K562 (cell line): ENCODE data around the gene ZNF346. TPM values are rescaled to one million over a fixed set of nuclear protein-coding genes. Genes with fewer than 3 reads are reported as not detected.

Experiments
- BDP1 ChIP-seq: IDR thresholded peaks from 3 replicates; pipeline ENCODE4 v1.6.1; 2011; ENCODE audit not compliant: insufficient read length, insufficient read depth
- DNMT1 ChIP-seq: fragments of 450-650 bp; IDR thresholded peaks from 2 replicates; pipeline ENCODE4 v1.6.1; 2016; ENCODE audit warnings: antibody characterized with exemption, mild to moderate bottlenecking
- GTF2E2 ChIP-seq: fragments of 200-800 bp; sonication (Bioruptor generic); IDR thresholded peaks from 2 replicates; pipeline ENCODE4 v1.6.1; 2016; ENCODE audit warnings: missing genetic modification characterization, missing compliant biosample characterization
- HEY1 ChIP-seq: fragments of 250-450 bp; sonication (Bioruptor Pico); IDR thresholded peaks from 2 replicates; pipeline ENCODE4 v1.5.0; 2020; ENCODE audit warnings: mild to moderate bottlenecking, moderate library complexity, borderline replicate concordance
- KAT8 ChIP-seq: fragments of 450-650 bp; IDR thresholded peaks from 2 replicates; pipeline ENCODE4 v1.6.1; 2016; ENCODE audit warnings: low read depth, mild to moderate bottlenecking
- KLF1 ChIP-seq: fragments of 450-650 bp; IDR thresholded peaks from 2 replicates; pipeline ENCODE4 v1.6.1; 2016; ENCODE audit warnings: missing genetic modification characterization, missing compliant biosample characterization
- MCM2 ChIP-seq: fragments of 450-650 bp; IDR thresholded peaks from 2 replicates; pipeline ENCODE4 v1.6.1; 2017; ENCODE audit warnings: low read depth, mild to moderate bottlenecking
- NFYB ChIP-seq: IDR thresholded peaks from 2 replicates; pipeline ENCODE4 v1.6.1; 2011; ENCODE audit warnings: mild to moderate bottlenecking, moderate library complexity; ENCODE audit not compliant: insufficient read length; ENCODE audit errors: extremely low read depth
- PHB2 ChIP-seq: fragments of 450-650 bp; IDR thresholded peaks from 2 replicates; pipeline ENCODE4 v1.6.1; 2017; ENCODE audit warnings: low read depth
- PHF8 ChIP-seq: fragments of 200-600 bp; sonication (generic); IDR thresholded peaks from 2 replicates; pipeline ENCODE4 v1.6.1; 2012; ENCODE audit warnings: mixed run types, mild to moderate bottlenecking, inconsistent platforms, low read length, moderate library complexity, borderline replicate concordance
- RFX7 ChIP-seq: fragments of 250-450 bp; sonication (Bioruptor Pico); IDR thresholded peaks from 2 replicates; pipeline ENCODE4 v1.5.1; 2021; ENCODE audit warnings: mild to moderate bottlenecking
- SP2 ChIP-seq: IDR thresholded peaks from 2 replicates; pipeline ENCODE4 v1.6.1; 2011; ENCODE audit warnings: mild to moderate bottlenecking, low read depth, low read length, moderate library complexity; ENCODE audit not compliant: poor library complexity, severe bottlenecking; ENCODE audit errors: extremely low read depth
- SRSF9 ChIP-seq: fragments of 200-400 bp; formaldehyde crosslinking; IDR thresholded peaks from 2 replicates; pipeline ENCODE4 v1.6.1; 2017; ENCODE audit warnings: low read depth, low read length, borderline replicate concordance
- TAF15 ChIP-seq: fragments of 200-400 bp; formaldehyde crosslinking; IDR thresholded peaks from 2 replicates; pipeline ENCODE4 v1.6.1; 2017; ENCODE audit warnings: mild to moderate bottlenecking, low read depth, low read length, moderate library complexity
- U2AF2 ChIP-seq: fragments of 200-400 bp; formaldehyde crosslinking; optimal IDR thresholded peaks from 2 replicates; pipeline ENCODE3; 2017; ENCODE audit warnings: low read depth, mild to moderate bottlenecking, low read length
- polyA plus RNA-seq, 8 experiments: library from polyadenylated mRNA; depleted of rRNA in 4 of 8; stranded (reverse) in 5 of 8; unstranded in 3 of 8; fragments of >200 nt; fragmentation: Nextera tagmentation in 2 of 8; fragmentation: Illumina TruSeq in 1 of 8; extraction: Ambion mirVana in 2 of 8; extraction: Trizol in 1 of 8; gene quantifications; 2 replicates each; pipeline versions ENCODE4 v1.2.1 to v1.2.3, GENCODE V29; 2011 to 2014; ENCODE audit warnings: inconsistent platforms in 1 of 8, missing spikeins in 1 of 8
- total RNA-seq, 7 experiments: library from RNA; depleted of rRNA in 6 of 7; stranded (reverse); fragments of >200 nt in 6 of 7; fragmentation: Illumina TruSeq in 2 of 7; extraction: Trizol in 2 of 7; gene quantifications; 2 replicates each; pipeline versions ENCODE4 v1.2.1 to v1.2.3, GENCODE V29; 2011 to 2021; ENCODE audit warnings: low replicate concordance in 1 of 7
- TF ChIP-seq, protein P1 (sequence below): fragments of 150-350 bp; conservative IDR thresholded peaks from 2 replicates; pipeline ENCODE4 v1.6.1; 2014; ENCODE audit warnings: low read length
- TF ChIP-seq, protein P2 (sequence below): fragments of 450-650 bp; IDR thresholded peaks from 2 replicates; pipeline ENCODE4 v1.6.1; 2017; ENCODE audit warnings: antibody characterized with exemption, mild to moderate bottlenecking
- TF ChIP-seq, protein P3 (sequence below): fragments of 250-450 bp; sonication (Bioruptor Pico); IDR thresholded peaks from 2 replicates; pipeline ENCODE4 v1.4.0; 2020; ENCODE audit warnings: mild to moderate bottlenecking
- TF ChIP-seq, protein P4 (sequence below): fragments of 450-650 bp; IDR thresholded peaks from one replicate; pipeline ENCODE4 v1.6.1; 2018; ENCODE audit warnings: mild to moderate bottlenecking, moderate library complexity; ENCODE audit not compliant: partially characterized antibody

ZNF346 gene
- total and polyA plus RNA-seq, 9 of the 15 experiments (the other 6 are each of a cell fraction or from before 2014, with no cell fraction given), result 5.0 to 25.1 (median 20.1) TPM

GRCh38 chr5:176994460-176995121, 27.9 kb upstream of the ZNF346 start (continued):
- TF ChIP-seq NFYB, result no peak
- TF ChIP-seq RFX7 (CRISPR knock-in tag), result no peak
- TF ChIP-seq MCM2, result no peak
- TF ChIP-seq, protein P1, sequence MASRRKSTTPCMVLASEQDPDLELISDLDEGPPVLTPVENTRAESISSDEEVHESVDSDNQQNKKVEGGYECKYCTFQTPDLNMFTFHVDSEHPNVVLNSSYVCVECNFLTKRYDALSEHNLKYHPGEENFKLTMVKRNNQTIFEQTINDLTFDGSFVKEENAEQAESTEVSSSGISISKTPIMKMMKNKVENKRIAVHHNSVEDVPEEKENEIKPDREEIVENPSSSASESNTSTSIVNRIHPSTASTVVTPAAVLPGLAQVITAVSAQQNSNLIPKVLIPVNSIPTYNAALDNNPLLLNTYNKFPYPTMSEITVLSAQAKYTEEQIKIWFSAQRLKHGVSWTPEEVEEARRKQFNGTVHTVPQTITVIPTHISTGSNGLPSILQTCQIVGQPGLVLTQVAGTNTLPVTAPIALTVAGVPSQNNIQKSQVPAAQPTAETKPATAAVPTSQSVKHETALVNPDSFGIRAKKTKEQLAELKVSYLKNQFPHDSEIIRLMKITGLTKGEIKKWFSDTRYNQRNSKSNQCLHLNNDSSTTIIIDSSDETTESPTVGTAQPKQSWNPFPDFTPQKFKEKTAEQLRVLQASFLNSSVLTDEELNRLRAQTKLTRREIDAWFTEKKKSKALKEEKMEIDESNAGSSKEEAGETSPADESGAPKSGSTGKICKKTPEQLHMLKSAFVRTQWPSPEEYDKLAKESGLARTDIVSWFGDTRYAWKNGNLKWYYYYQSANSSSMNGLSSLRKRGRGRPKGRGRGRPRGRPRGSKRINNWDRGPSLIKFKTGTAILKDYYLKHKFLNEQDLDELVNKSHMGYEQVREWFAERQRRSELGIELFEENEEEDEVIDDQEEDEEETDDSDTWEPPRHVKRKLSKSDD, result no peak
- peak; percentile 53 for TF ChIP-seq GTF2E2 (tag)
- no peak for TF ChIP-seq U2AF2
- peak; percentile 31; the same call in 1 of the 2 replicates for TF ChIP-seq KLF1 (tag)
- TF ChIP-seq, protein P2, sequence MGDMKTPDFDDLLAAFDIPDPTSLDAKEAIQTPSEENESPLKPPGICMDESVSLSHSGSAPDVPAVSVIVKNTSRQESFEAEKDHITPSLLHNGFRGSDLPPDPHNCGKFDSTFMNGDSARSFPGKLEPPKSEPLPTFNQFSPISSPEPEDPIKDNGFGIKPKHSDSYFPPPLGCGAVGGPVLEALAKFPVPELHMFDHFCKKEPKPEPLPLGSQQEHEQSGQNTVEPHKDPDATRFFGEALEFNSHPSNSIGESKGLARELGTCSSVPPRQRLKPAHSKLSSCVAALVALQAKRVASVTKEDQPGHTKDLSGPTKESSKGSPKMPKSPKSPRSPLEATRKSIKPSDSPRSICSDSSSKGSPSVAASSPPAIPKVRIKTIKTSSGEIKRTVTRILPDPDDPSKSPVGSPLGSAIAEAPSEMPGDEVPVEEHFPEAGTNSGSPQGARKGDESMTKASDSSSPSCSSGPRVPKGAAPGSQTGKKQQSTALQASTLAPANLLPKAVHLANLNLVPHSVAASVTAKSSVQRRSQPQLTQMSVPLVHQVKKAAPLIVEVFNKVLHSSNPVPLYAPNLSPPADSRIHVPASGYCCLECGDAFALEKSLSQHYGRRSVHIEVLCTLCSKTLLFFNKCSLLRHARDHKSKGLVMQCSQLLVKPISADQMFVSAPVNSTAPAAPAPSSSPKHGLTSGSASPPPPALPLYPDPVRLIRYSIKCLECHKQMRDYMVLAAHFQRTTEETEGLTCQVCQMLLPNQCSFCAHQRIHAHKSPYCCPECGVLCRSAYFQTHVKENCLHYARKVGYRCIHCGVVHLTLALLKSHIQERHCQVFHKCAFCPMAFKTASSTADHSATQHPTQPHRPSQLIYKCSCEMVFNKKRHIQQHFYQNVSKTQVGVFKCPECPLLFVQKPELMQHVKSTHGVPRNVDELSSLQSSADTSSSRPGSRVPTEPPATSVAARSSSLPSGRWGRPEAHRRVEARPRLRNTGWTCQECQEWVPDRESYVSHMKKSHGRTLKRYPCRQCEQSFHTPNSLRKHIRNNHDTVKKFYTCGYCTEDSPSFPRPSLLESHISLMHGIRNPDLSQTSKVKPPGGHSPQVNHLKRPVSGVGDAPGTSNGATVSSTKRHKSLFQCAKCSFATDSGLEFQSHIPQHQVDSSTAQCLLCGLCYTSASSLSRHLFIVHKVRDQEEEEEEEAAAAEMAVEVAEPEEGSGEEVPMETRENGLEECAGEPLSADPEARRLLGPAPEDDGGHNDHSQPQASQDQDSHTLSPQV, result no peak; the same call in 1 of the 2 replicates
- no peak for TF ChIP-seq DNMT1
- TF ChIP-seq KAT8, result no peak
- peak; percentile 89; the same call in 1 of the 2 replicates for TF ChIP-seq HEY1 (CRISPR knock-in tag)
- TF ChIP-seq, protein P3, sequence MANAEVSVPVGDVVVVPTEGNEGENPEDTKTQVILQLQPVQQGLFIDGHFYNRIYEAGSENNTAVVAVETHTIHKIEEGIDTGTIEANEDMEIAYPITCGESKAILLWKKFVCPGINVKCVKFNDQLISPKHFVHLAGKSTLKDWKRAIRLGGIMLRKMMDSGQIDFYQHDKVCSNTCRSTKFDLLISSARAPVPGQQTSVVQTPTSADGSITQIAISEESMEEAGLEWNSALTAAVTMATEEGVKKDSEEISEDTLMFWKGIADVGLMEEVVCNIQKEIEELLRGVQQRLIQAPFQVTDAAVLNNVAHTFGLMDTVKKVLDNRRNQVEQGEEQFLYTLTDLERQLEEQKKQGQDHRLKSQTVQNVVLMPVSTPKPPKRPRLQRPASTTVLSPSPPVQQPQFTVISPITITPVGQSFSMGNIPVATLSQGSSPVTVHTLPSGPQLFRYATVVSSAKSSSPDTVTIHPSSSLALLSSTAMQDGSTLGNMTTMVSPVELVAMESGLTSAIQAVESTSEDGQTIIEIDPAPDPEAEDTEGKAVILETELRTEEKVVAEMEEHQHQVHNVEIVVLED (CRISPR knock-in tag), result peak; percentile 24; the same call in 1 of the 2 replicates
- TF ChIP-seq PHB2, result peak; percentile 93
- TF ChIP-seq BDP1, result no peak
- no peak for TF ChIP-seq PHF8
- TF ChIP-seq SRSF9, result no peak
- TF ChIP-seq SP2, result no peak
- TF ChIP-seq, protein P4, sequence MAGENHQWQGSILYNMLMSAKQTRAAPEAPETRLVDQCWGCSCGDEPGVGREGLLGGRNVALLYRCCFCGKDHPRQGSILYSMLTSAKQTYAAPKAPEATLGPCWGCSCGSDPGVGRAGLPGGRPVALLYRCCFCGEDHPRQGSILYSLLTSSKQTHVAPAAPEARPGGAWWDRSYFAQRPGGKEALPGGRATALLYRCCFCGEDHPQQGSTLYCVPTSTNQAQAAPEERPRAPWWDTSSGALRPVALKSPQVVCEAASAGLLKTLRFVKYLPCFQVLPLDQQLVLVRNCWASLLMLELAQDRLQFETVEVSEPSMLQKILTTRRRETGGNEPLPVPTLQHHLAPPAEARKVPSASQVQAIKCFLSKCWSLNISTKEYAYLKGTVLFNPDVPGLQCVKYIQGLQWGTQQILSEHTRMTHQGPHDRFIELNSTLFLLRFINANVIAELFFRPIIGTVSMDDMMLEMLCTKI, result no peak
- TF ChIP-seq TAF15, result no peak
